Esophagus squamous epithelium (tissue), 4 donors: ENCODE data around the gene DBN1.

ENCODE experiments used
- POLR2A ChIP-seq, 4 donors: fragments of 450-650 bp; IDR thresholded peaks; one replicate each; pipeline ENCODE4 v1.6.1; 2017; ENCODE audit warnings: antibody characterized with exemption in 4 of 4, mild to moderate bottlenecking in 4 of 4, moderate library complexity in 3 of 4
- TF ChIP-seq, protein P1 (sequence below), 6 experiments: fragments of 450-650 bp in 4 of 6; fragments of 200-600 bp in 2 of 6; sonication (generic) in 2 of 6; IDR thresholded peaks; one replicate each; pipeline ENCODE4 v1.5.1; 2016 to 2019; ENCODE audit warnings: antibody characterized with exemption in 6 of 6, mild to moderate bottlenecking in 4 of 6, moderate library complexity in 4 of 6

DNA sequence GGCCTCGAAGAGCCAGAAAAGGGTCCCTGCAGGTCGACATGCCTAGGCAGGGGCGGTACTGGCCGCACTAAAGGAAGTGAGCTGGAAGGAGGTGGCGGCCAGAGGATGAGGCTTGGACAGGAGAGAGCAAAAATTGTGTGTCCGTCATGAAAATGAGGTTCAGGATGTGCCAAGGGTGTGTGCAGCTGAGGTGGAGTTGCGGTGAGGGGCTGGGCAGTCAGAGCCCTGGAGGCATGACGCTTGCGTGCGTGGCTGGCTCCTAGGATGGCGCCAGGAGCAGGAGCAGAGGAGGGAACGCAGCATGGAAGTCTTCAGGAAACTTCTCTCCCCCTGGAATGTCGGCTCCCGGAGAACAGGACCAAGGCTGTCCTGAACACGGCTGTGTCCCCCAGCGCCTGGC is 29.5 kb upstream of the DBN1 start:
- TF ChIP-seq, protein P1, sequence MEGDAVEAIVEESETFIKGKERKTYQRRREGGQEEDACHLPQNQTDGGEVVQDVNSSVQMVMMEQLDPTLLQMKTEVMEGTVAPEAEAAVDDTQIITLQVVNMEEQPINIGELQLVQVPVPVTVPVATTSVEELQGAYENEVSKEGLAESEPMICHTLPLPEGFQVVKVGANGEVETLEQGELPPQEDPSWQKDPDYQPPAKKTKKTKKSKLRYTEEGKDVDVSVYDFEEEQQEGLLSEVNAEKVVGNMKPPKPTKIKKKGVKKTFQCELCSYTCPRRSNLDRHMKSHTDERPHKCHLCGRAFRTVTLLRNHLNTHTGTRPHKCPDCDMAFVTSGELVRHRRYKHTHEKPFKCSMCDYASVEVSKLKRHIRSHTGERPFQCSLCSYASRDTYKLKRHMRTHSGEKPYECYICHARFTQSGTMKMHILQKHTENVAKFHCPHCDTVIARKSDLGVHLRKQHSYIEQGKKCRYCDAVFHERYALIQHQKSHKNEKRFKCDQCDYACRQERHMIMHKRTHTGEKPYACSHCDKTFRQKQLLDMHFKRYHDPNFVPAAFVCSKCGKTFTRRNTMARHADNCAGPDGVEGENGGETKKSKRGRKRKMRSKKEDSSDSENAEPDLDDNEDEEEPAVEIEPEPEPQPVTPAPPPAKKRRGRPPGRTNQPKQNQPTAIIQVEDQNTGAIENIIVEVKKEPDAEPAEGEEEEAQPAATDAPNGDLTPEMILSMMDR (IDR thresholded peaks at IDR 0.05): no peak
- no peak for TF ChIP-seq POLR2A (IDR thresholded peaks at IDR 0.05)
